ENCODE results near the gene GTSF1L.
A peak's percentile ranks its signal among the peaks of the same experiment; 100 is the strongest.
"Not testable (repeated sequence)": the region's sequence is repeated elsewhere in the genome, so short reads cannot be mapped to it uniquely, and the experiment has no call there.

GTSF1L gene

GRCh38 chr20:43726811-43727338 is at the start of gene GTSF1L:
Gene GTSF1L, minus strand, starts transcription at chr20:43727002. Its CDS starts 308 bp downstream, at chr20:43726694.
- no peak for DNase-seq
- intact Hi-C loops (cut with DNase I): no loop called here

GRCh38 chr20:43774754-43775153 is 48.0 kb upstream of the GTSF1L start:
- no peak for DNase-seq
- intact Hi-C loops (cut with DNase I): no loop called here

DNA sequence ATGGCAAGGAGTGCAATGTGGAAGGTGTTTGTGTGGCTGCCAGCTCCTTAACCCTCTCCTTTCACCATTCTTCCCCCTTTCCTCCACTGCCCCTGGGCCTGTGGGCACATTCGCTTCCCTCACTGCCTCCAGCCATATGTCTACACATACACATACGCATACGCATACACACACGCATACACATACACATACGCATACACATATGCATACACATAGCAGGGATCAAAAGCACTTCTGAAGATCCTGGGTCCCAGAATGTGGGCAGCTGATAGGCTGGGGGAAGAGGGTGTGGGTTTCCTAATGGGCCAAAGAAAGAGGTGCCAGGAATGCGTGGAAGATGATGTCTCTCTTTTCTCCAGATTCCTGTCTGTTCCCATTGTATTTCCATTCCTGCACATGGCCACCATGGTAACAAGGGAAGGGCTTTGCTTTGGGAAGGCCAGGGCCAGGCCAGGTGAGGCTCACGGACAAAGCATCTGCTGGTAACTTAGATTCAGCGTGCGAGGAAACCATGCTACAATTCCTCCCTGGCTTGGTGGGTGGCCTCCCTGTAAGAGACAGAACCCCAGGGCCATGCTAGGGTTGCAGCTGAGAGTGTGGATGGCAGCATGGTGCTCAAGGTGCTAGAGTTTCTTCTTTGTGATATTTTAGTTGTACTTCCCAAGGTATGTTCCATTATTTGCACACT is 44.8 kb upstream of the GTSF1L start:
- intact Hi-C loops (cut with DNase I): no loop called here
- no peak for DNase-seq

GRCh38 chr20:43770342-43770741 is 43.5 kb upstream of the GTSF1L start:
- intact Hi-C loops (cut with DNase I): no loop called here
- no peak for DNase-seq

DNA sequence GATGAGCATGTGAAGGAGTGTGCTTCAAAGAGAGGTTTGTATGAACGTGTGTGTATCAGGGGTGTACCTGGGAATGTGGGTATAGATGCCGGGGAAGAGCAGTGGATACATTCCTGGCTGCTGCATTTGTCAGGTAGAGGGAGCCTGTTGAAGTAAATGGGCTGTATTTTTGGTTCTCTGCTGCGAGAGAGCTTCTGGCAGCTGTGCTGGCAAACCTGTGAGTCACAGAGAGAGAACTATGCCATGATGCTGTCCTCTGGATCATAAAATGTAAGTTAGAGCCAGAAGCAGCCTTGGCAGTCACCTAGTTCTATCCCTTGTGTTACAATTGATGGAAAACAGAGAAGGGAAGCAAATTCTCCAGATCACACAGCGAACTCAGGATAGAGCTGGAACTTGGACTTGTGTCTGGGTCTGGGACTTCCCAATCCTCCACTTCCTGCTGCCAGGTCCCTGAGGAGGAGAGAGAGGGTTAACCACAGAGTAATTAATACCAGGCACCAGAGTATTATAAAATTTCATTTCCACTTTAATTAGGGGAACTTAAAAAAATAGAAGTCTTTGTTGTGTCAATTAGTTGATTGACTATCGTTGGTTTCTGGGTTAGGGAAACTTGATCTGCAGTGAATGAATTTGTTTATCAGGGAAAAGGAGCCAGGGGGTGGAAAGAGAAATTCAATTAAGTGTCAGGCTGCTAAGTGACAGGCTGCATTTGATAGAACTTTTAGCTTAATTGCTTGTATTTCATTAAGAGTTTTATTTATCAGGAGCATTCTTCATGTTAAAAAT is 41.1 kb upstream of the GTSF1L start:
- intact Hi-C loops (cut with DNase I): no loop called here
- peak in 5 of 10 donors; percentile 23 to 80 (median 40) for DNase-seq

DNA sequence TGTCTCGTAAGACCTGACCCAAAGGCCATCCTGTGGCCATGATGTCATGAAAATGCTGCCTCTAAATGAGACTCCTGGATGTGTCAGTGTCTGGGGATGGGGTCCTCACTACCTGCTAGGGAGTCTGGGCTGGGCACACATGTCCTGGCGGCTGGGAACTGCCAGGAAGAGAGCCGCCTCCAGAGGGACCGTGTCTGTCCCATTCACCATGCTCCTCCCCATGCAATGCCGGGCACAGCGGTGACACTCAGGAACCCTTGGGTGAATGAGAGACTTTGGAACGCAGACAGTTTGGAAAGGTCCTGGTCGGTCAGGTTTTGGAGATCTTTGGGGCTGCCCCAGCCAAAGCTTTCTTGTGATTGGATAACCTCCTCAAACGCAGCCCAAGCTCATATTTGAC is 40.1 kb upstream of the GTSF1L start:
- intact Hi-C loops (cut with DNase I): no loop called here
- peak in 1 of 10 donors; percentile 76 for DNase-seq

DNA sequence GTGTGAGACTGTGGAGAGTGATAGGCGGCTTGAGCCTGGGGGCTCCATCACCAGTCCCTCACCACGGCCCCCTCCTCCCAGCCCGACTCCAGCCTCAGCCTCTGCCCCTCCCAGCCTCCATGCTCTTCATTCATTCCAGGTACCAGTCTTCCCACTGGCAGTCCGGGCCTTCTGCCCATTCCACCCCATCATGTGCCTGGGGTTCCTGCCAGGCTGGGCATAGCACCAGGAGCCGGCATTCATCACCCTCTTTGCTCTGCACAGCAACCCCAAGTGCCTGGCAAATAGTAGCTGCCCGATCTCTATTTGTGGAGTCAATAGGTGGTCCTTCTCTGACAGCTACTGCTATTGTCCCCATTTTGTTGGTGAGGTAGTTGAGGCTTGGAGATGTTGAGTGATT is 39.6 kb upstream of the GTSF1L start:
- intact Hi-C loops (cut with DNase I): no loop called here
- peak; percentile 56 to 95 (median 75) for DNase-seq

DNA sequence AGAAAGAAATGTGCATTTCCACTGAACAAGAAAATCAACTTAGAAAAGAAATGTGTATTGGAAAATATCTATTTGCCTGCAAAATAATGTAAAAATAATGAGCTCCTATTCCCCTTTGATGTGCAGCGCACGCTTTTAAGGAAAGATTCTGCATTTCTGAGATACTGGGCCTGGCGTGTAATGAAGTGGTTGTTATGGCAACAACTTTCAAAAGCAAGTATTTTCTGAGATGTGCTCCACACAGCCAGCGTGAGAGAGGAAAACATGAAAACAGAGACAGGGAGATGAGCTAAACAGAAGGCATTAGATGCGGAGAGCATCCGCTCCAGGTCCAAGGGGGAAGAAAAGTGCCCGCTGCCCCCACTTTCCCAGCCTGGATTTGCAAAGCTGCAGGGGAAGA is 39.1 kb upstream of the GTSF1L start:
- no peak for DNase-seq
- intact Hi-C loops (cut with DNase I): no loop called here

DNA sequence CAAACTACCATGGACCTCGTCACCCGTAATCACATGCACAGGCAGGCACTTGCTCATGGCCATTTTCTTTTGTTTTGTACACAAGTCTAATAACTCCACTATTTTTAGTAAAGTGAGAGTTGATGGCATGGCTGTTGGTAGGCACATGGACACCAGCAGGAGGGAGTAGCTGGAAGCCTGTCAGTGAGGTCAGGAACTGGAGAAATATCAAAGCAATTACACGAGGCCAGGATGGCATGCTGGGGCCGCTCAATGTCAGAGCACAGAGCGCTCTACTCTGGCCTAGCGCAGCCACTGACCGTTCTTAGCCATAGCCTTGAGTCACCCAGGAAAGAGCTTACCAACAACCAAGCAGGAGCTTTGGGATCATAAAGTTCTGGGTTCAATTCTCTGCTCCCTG is 36.1 kb upstream of the GTSF1L start:
- intact Hi-C loops (cut with DNase I): no loop called here
- peak in 1 of 10 donors; percentile 53 for DNase-seq

GRCh38 chr20:43761386-43762340 is 34.9 kb upstream of the GTSF1L start:
- intact Hi-C loops (cut with DNase I): no loop called here
- peak in 1 of 10 donors; percentile 62 for DNase-seq

DNA sequence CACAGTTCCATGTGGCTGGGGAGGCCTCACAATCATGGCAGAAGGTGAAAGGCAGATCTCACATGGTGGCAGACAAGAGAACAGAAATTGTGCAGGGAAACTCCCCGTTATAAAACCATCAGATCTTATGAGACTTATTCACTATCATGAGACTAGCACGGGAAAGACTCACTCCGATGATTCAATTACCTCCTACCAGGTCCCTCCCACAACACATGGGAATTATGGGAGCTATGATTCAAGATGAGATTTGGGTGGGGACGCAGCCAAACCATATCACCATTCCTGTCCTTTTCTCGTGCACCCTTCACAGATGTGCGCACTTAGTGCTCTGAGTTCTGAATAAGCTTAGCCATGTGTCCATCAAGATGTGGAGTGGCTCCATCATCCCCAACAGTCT is 31.1 kb upstream of the GTSF1L start:
- intact Hi-C loops (cut with DNase I): not testable (repeated sequence)
- DNase-seq: peak in 1 of 10 donors; percentile 4

- intact Hi-C loops (cut with DNase I): no loop called here
- peak in 1 of 10 donors; percentile 12 for DNase-seq
Measured at GRCh38 chr20:43755851-43756250, 29.0 kb upstream of the GTSF1L start.

DNA sequence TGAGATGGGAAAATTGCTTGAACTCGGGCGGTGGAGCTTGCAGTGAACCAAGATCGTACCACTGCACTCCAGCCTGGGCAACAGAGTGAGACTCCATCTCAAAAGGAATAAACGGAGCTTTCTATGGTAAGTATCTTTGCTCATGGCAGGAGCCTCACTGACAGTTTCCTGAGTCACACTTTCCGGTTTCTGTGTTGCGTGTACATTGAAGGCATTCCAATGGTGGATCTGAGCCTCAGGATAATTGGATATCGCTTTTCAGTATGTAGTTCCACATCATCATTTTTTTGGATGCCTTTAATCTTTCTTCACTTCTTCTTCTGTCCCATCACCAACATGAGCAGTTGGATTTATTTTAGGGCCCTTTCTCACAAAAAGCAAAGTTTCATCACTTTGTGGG is 28.6 kb upstream of the GTSF1L start:
- intact Hi-C loops (cut with DNase I): no loop called here
- peak in 1 of 10 donors; percentile 37 for DNase-seq

DNA sequence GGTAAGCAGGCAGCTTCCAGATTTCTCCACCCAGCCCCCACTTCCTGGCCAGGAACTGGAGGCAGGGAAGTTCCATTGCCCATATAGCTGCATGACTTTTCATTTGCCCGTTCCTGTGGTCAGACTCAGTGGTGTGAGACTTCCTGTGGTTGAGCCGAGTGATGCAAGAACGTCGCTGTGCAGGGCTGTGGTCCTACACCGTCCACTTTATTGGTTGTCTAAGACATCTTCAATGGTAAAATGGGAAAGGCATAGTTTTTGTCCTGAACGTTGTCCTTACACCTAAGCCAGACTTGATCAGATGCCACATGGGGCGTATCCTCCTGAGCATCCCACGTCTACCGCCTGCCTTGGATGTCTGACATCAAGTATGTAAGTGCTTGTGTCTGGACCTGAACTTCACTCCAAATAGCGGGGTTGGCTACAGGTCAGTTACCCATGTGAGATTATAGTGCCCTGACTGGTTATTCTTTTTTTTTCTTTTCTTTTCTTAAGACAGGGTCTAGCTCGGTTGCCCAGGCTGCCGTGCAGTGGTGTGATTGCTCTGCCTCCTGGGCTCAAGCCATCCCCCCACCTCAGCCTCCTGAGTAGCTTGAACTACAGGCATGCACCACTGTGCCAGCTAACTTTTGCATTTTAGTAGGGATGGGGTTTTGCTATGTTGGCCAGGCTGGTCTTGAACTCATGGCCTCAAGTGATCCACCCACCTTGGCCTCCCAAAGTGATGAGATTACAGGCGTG is 25.9 kb upstream of the GTSF1L start:
- peak in 2 of 10 donors; percentile 13 to 68 for DNase-seq
- intact Hi-C loops (cut with DNase I): no loop called here

- peak in 1 of 10 donors; percentile 24 for DNase-seq
- intact Hi-C loops (cut with DNase I): no loop called here
Measured at GRCh38 chr20:43752051-43752360, 25.2 kb upstream of the GTSF1L start.

- intact Hi-C loops (cut with DNase I): no loop called here
- DNase-seq: no peak
Measured at GRCh38 chr20:43751167-43752050, 24.6 kb upstream of the GTSF1L start.

- intact Hi-C loops (cut with DNase I): no loop called here
Measured at GRCh38 chr20:43750774-43751166, 24.0 kb upstream of the GTSF1L start.

DNA sequence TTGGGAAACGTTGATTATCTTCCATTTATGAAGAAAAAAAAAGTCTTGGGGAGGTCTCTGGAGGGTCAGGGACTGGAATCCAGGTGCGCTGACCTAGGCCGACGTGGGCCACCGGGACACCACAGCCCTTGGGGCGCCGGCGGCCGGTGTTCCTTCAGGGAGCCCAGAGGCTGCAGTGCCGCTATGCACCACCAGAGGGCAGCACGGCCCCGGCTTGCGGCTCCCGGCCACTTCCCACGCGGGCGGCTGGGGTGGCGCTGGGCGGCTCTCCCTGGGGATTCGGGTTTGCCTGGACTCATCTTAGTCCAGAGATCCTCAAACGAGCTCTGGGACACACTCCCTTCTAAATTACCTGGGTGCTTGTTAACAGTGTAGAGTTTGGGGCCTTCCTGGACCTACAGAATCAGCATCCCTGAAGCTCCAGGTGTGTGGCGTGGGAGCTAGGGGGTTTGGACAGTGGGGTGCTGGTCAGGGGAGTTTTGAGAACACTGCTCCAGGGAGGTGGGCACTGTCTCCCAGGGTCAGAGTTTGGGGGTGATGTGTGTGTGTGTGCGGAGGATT is 23.0 kb upstream of the GTSF1L start:
- DNase-seq: peak; percentile 48 to 96 (median 88)
- intact Hi-C loops (cut with DNase I): loop anchor here (1.0 to 10.0 kb wide), 2 partner anchors 330 to 445 kb away; no protein-coding TSS in a partner anchor

More at GRCh38 chr20:43750774-43751166, 24.0 kb upstream of the GTSF1L start:
- DNase-seq: no peak

Measured in posterior cingulate gyrus (tissue), 11 donors.